GM18520 (cell line): ENCODE measurements around the gene ASTN2.

Experiments
- ATAC-seq: cut with Tn5 transposase; IDR thresholded peaks from one replicate; pipeline ENCODE4 v1.9.1; 2021; ENCODE audit not compliant: unreplicated experiment

ASTN2 gene

DNA sequence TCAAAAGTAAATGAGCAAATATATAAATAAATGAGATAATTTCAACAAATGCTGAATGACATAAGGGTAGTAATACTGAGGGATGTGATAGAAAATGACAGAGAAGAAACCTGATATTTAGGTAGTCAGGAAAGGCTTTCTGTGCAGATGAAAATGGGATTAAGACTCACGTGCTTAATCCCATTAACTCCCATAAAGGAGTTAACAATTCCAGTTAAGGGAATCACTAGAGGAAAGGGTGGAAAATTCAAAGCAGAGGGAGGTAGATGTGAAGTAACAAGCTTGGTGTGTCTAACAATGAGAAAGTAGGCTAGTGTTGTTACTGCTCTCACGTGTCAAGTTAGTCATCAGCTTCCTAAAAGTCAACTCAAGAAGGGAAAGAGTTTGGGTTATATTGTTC lies 818.2 kb downstream of the ASTN2 start:
- ATAC-seq: no peak

DNA sequence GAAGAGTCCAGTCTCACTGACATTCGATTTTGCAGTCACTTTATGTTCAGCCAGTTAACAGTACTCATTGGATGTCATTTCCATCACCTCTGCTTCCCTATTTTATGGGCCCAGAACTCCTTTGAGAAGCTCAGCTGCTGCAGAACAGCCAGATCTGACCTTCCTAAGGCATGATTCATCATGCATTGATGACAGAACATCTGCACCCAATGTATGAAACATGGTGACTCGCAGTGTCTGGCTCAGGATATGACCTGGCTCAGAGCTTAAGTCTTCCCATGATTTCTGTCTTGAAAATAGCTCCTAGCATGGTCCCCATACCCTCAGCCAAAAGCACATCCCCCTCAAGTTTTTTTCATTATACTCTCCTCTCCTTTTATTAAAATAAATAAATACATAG lies 820.3 kb downstream of the ASTN2 start:
- ATAC-seq: no peak

DNA sequence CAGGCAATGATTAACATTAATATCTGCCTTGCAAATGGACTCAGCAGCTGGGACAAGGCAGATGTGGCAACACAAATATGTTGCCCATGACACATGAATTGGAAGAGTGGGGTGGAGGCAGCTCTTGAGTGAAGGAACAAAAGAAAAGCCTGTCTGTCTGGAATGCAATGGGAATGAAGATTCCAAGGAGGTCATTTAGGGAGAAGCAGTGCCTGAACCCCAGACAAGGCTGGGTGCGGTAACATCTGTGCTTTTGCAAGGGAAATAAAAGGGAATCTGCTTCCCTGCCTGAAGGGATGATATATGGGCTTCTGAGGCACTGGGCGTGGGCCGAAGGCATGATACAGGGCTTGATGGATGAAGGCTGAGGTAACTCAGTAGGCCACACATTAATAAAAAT lies 821.9 kb downstream of the ASTN2 start:
- no peak for ATAC-seq

DNA sequence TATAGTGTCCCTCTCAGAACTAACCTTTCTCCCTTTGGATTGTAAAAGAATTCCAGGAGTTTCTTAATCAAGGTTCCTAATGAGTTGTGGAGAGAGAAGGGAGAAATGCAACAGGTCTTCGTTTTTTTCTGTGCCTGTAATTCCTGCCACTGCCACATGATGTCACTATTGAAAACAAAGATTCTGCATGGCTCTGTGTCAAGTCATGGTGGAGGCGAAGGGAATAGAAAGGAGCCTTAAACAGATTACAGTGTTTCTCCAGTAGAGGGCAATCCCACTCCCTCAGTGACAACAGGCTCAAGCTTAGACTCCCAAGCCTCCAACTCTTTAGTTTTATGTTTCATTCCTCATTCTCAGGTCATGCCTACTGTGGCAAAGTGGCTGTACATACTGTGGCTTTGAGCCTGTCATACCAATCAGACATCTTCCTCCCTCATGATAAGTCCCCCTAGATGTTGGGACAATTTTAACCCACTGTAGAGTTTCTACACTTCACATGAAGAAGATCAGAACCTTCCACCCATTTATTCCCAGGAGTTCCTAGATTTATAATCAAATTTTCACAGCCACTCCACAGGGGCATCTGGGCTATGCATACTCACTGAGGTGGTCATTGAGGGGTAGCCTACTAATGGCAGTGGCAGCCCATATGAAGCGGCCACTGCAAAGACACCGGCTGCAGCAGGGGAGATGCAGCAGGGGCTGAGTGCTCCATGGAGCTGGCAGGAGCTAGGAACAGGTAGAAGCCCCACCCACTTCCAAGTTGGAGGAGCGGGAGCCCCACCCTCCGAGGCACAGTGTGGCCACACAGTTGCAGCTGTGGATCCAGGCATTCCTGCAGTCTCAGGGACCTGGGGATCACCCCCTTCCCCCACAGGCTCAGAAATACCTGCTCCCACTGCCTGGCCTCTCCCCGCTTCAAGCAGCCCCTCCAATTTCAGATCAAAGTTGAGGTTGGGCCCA lies 825.2 kb downstream of the ASTN2 start:
- no peak for ATAC-seq

DNA sequence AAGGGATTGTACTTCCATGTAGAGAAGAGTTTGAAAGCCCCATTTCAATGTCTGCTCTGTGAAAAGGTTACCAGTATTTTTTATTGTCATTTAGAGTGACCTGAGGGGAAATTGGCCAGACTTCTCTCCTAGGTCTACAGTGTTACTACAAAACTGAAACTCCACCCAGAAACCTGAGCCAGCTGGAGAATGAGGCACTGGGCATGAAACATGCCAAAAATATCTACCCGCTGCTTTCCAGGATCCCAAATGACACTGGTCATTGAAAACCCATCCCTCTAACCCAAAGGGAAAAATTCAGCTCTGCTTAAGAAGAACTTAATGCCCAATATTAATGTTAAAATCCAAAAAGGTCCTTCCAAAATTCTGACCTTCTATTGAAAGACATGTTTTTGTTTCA lies 826.9 kb downstream of the ASTN2 start:
- ATAC-seq: no peak

DNA sequence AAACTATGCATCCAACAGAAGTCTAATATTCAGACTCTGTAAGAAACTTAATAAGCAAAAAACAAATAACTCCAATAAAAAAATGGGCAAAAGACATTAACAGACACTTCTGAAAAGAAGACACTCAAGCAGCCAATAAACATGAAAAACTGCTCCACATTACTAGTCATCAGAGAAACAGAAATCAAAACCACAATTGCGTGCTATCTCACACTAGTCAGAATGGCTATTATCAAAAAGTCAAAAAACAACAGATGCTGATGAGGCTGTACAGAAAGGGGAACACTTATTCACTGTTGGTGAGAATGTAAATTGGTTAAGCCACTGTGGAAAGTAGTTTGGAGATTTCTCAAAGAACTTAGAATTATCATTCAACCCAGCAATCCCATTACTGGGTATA lies 829.0 kb downstream of the ASTN2 start:
- ATAC-seq: no peak

DNA sequence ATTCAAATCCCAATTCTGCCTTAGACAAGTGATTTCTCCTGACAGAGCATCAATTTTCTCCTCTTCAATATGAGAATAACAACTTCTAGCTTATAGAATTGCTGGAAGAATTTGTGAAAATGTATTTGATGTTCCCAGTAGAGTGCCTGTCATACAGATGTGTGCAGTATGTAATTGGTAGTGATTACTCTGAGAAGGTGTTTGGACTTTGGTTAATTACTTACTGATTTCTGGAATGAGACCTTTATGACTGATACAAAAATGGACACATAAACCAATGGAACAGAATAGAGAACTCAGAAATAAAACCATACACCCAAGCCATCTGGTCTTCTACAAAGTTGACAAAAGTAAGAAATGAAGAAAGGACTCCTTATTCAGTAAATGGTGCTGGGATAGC lies 829.7 kb downstream of the ASTN2 start:
- no peak for ATAC-seq

DNA sequence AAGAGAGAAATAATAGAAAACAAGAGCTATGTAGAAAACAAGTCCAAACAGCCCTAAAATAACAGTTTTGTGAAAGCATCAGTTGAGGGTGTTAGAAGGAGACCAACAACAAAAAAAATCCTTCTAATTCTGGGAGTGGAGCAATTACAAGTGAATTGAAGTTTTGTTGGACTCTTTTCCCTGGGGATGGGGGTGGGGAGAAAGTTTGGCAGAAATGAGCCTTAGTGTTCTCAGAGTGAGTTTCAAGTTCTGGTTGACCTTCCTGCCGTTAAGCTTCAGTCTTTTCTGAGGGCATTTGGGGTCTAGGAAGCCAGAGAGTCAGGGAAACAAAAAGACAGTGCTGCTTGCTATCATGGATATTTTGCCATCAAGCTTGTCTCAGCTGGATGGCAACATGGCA lies 834.0 kb downstream of the ASTN2 start:
- ATAC-seq: no peak

DNA sequence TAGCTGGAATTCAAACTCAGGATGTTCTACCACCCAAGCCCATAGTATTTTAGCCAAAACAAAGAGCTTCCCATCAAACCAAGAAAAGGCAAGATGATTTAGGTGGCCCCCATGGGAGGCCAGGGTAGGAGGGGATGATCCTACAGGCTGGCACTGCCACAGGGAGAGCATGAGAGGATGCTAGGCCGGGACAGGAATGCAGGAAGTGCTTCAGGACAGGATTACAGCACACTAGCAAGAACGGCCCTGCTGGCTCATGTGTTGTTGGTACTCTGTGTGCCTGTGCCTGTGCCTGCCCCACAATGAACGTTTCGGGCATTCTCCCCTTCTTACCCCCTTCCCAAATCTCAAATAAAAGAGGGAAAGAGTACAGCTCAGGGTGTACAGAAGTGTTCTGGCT lies 838.5 kb downstream of the ASTN2 start:
- ATAC-seq: no peak

DNA sequence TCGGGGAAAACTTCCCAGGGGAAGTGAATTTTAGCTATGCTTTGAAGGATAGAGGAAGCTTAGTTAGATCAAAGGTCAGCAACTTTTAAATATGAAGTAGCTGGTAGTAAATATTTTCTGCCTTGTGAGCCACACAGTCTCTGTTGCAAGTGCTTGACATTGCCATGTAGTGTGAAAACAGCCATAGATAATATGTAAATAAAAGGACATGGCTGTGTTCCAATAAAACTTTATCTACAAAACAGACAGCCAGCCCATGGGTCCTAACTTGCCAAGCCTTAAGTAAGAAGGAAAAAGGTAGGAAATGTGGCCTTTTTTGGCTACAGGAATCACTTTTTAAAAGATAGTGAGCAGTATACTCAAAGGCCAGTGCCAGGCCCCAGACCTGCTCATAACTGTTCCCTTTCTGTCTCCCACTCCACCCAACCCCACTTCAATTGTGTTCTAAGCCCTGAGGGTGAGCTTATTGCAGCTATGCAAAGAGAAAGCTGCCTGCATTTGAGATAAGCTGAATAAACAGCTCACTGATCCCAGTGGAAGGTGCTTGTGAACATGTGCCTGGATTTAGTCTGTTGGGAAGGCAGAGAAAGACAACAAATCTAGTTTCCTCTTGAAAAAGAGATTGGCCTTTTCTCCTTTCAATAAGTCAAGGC lies 840.7 kb downstream of the ASTN2 start:
- ATAC-seq: no peak

DNA sequence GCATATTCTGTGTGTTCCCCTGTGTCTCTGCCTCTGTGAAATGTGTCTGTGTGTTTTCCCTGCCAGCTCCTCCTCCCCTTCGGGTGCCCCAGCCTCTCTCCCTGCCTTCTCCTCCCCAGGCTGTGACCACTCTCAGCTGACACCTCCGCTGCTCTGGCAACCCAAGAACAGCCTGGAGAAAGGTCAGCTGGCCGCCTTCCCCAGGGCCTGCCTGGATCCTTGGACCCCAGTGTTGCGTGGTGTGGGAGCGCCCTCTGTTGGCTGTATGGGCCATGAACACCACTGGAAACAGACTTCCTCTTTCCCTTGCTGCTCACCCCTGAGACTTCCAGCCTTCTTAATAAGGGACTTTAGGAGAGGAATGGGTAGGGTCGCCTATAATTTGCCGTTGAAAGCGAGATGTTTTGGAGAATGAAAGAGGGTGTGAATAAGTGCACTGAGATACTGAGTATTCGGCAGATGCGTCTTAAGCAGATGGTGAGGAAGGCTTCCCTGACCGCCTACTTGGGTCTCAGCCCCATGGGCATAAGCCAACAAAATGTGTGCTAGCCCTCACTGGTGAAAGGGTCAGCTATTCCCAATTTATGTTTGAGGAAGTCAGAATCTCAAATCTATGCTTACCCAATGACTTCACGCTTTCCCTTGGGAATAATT lies 842.6 kb downstream of the ASTN2 start:
- no peak for ATAC-seq

DNA sequence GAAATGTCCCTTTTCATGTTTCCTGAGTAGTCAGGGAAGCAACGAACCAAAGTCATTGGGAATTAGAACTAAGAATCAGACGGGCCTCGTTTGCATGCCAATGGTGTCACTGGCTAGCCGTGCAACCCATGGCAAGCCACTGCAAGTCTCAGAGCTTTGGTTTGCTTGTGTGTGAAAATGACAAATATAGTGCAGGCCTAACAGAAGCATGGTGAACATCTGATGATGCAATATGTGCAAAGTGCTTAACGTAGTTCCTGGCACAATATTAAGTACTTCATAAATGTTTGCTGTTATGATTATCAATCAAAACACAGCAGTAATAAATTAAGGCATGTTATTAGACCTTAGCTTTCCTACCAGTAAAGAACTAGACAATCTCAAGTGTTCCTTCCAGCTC lies 845.7 kb downstream of the ASTN2 start:
- ATAC-seq: no peak

DNA sequence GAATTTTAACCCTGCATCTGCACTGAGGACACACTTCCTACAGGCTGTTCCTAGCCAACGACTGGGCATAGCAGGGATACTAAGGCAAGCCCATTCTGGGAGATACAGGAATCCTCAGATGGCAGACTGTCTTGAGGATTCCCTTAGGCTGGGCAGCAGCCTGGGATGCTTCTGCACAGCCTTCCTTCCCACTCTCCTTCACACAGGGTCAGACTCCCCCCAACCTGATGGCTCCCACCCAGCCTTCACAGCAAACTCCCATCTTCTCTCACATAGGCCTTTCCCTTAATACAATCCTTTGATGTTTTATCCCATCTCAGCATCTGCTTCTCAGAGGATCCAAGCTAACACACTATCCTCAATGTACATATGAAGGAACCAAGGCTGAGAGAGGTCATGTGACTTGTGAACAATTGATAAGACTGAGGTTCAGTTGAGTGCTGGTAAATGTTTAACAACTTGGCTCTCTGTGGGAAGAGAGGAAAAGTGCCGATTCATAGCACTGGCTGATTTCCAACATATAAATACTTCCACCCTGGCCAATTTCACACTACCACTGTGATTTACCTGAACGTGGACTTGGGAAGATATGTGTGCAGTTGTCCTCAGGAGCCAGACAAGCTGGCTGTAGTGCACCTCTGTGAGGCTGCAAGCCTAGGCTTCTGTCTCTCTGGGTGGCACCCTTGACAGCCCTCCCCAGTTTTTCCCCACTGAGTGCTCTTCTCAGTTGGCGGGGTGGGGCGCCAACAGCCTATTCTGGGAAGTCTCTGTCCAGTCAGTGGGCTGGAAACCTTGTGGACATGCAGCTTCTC lies 848.0 kb downstream of the ASTN2 start:
- no peak for ATAC-seq

DNA sequence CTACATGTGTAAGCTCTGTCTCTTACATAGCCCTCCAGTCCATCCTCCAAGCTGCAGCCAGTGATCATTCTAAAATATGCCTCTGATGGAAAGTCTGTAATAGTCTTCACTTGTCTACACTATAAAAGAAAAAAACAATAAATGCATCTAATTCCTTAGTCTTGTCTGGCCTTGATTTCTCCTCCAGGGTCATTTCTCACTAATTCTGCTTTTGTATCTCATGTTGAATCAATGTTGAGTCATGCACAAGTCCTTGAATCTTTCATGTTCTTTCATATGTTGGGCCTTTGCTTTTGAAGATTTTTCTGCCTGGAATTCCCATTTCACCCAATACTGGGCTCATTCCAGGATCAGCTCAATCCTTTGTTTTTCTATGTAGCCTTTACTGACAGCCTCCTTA lies 848.9 kb downstream of the ASTN2 start:
- no peak for ATAC-seq

DNA sequence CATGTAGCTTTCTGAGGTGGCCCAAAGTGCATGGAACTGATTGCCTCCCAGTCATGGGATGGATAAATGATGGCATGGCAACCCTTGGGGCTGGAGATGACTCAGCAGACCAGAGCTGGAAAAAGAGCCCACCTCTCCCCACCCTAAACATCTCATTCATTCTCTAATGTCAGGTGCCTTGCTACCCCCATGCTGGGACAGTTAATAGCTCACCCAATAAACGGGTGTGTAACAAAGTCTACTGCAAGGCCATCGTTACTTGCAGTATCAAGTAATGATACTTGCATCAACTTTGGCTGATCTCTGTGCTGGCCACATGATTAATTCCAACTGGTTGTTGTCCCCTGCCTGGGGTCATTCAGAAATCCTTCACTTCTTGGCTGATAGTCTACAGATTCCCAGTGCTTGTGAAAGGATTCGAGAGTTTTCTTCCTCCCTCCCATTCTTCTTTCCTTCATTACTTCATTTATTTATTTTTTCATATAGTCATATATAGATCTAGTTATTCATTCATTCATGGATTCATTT lies 850.5 kb downstream of the ASTN2 start:
- ATAC-seq: no peak

DNA sequence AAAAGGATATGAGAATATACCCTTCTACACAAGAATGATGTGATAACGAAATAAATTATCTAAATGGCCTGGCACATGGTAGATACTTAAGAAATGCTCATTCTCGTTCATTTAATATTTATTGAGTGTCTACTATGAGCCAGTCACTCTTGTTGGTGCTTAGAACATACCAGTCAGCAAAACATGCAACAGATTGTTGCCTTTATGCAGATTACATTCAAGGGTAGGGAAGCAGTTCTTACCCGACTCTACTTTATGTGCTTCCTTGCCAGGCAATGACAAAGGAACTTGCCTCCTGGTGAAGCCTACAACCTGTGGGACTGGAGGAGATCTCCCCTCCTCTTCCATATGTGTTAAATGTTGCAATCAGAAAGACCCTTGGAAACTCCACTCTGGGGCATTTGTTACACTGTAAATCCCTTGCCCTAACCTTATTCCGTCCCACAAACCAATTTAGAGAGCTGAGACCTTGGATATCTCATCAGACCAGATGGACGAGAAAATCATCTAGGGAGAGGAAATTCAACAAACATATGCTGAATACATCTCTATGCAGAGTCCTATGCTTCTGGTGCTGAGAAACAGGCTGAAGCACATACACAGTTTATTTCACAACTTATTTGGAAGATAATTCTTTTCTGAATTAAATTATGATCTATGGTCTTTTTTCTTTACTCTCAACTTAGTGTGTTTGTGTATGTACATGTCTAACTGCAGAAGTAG lies 855.9 kb downstream of the ASTN2 start:
- ATAC-seq: no peak

DNA sequence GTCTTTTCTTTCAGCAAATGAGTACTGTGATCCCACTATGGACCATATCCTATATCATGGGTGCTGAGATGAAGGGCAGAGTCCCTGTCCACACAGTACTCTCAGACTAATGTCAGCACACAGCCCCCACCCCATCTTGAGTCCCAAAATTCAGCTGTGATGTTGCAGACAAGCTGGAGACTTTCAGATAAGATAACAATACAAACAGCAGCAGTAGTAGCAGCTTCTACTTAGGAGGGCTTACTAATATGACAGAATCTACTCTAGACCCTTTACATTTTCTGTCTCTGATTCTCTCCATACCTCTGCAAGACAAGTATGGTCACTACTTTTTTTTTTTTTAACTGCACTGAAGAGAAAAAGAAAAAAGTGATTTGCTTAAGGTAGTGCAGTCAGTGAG lies 856.8 kb downstream of the ASTN2 start:
- ATAC-seq: no peak

DNA sequence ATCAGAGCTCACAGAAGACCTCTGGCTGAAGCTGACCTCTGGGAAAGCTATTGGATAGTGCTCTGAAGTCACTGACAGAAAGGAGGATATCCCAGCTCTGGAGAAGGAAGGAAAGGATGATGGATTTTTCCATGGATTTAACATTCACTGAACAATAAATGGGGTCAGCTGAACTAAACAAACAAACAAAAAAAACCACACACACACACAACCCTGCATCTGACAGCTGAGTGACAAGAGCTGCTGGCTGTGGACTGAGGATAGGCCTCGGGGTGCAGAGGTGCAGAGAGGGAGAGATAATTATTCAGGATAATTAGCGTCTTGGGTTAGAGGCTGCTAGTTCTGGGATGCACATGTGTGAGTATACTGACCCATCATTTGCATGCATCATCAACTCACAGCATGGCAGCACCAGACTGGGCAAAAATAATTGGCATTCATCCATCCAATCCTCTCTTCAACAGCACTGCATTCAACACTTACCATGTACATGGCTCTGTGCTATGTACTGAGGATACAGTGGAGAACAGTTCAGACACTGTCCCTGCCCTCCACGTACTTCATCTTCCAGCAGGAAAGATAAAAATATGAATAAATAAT lies 859.2 kb downstream of the ASTN2 start:
- no peak for ATAC-seq

DNA sequence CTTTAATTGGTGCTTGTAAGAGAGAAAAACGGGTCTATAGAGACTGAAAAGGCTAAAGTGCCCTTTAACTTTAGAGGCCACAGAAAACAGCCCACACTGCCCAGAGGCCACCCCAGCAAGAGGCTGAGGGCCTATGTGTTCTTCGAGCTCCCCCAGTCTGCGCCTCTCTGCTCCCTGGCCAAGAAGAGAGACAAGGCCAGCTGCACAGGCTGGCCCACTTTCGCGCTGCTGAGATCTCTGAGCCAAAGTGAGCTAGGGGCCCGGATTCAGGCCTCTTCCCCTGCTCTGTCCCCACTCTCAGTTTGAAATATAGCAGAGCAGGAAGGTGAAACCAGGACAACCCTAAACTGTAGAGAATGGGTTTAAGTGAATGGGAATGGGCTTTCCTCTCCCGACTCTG lies 859.7 kb downstream of the ASTN2 start:
- no peak for ATAC-seq
